Uterus (tissue), 4 donors: Measurements from ENCODE around the gene ADGRD1. TPM values are rescaled to one million over a fixed set of nuclear protein-coding genes. Genes with fewer than 3 reads are reported as not detected.

Experiments used
- DNase-seq, 2 donors: peaks; one replicate each; pipeline ENCODE4 v3.0.0-alpha.2; 2019 to 2020
- H3K27ac ChIP-seq, 2 donors: fragments of 200-600 bp; sonication (generic); 1 replicate in 1 of 2; 2 replicates in 1 of 2; pipeline ENCODE4 v1.5.1; 2016 to 2018
- H3K27me3 ChIP-seq, 2 donors: fragments of 200-600 bp; sonication (generic); one replicate each; pipeline ENCODE4 v1.5.1; 2018 to 2019; ENCODE audit warnings: control low read depth in 1 of 2
- H3K36me3 ChIP-seq, 2 donors: fragments of 200-600 bp; sonication (generic); one replicate each; pipeline ENCODE4 v1.5.1; 2019; ENCODE audit warnings: control low read depth in 1 of 2
- H3K4me1 ChIP-seq, 2 donors: fragments of 200-600 bp; sonication (generic); one replicate each; pipeline ENCODE4 v1.5.1; 2018 to 2019; ENCODE audit warnings: control low read depth in 1 of 2
- H3K4me3 ChIP-seq, 2 donors: fragments of 200-600 bp; sonication (generic); 1 replicate in 1 of 2; 2 replicates in 1 of 2; pipeline ENCODE4 v1.5.1; 2018 to 2019; ENCODE audit warnings: mild to moderate bottlenecking in 1 of 2
- H3K9me3 ChIP-seq, 2 donors: fragments of 200-600 bp; sonication (generic); one replicate each; pipeline ENCODE4 v1.5.1; 2019; ENCODE audit warnings: control low read depth in 1 of 2
- CTCF ChIP-seq, 4 experiments: fragments of 200-600 bp in 2 of 4; fragments of 450-650 bp in 2 of 4; sonication (generic) in 2 of 4; IDR thresholded peaks; one replicate each; pipeline ENCODE4 v1.5.1; 2016 to 2019; ENCODE audit warnings: antibody characterized with exemption in 4 of 4, mild to moderate bottlenecking in 2 of 4, moderate library complexity in 1 of 4
- POLR2A ChIP-seq, 2 donors: fragments of 450-650 bp; IDR thresholded peaks; one replicate each; pipeline ENCODE4 v1.6.1; 2016; ENCODE audit warnings: antibody characterized with exemption in 2 of 2, mild to moderate bottlenecking in 1 of 2, moderate library complexity in 1 of 2
- intact Hi-C: fragments of 100-400 bp; cut with DNase I; formaldehyde crosslinking; loops from one replicate; pipeline ENCODE4 v1.15.1; 2023; ENCODE audit warnings: low total_unique reads
- total RNA-seq, 4 donors: library from RNA; depleted of rRNA in 3 of 4; stranded (reverse); fragments of >200 nt in 3 of 4; gene quantifications; one replicate each; pipeline versions ENCODE4 v1.1.0 to v1.2.4, GENCODE V29; 2014 to 2023
- donor health status: DM: yes; HTN: yes; CAD: no.

The ADGRD1 gene
- total RNA-seq, 4 donors from 2014 or later = 13.5 to 89.9 (median 33.7) TPM

DNA sequence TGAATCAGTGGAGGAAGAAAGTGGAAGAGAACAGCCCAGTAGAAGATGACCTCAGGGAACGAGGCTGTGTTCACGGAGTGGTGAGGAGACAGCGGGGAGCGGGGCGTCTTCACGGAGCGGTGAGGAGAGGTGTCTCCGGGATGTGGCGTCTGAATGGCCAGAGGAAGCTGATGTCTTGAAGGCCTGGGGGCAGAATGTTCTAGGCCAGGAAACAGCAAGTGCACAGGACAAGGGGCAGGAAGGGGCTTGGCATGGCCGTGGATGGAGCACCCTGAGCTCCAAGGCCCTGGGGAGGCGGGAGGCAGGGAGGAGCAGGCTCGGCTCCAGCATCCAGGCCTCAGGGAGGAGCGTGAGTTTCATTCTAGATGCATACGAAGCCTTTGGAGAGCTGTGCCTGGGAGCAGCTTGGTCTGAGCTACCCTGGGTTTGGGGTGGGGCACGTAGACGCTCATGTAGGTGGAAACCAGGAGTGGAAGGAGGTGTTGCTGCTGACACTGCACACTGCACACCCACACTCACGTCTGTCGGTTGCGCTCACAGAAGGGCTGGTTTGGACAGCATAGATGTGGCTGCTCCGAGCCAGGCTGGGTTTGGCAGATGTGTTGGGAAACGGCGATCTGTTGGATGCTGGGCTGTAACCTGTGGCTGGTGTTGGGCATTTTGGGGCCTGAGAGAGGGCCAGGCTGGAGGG is 131.6 kb downstream of the ADGRD1 start:
- no peaks in the 10 kb centered on the region for H3K9me3 ChIP-seq
- TF ChIP-seq POLR2A (IDR thresholded peaks at IDR 0.05) (no peak), CTCF (IDR thresholded peaks at IDR 0.05) (no peak)
- intact Hi-C loops = no loop called here
- H3K36me3 ChIP-seq = no peaks in the 10 kb centered on the region
- no peaks in the 10 kb centered on the region for H3K4me1 ChIP-seq
- no peaks in the 10 kb centered on the region for H3K27me3 ChIP-seq
- no peak overlapping the region for H3K27ac ChIP-seq
- H3K4me3 ChIP-seq = no peak overlapping the region
- no peak for DNase-seq

- H3K9me3 ChIP-seq = no peaks in the 10 kb centered on the region
- H3K36me3 ChIP-seq = no peaks in the 10 kb centered on the region
- H3K27ac ChIP-seq = no peak overlapping the region
- no peaks in the 10 kb centered on the region for H3K27me3 ChIP-seq
- no peak overlapping the region for H3K4me3 ChIP-seq
- no peaks in the 10 kb centered on the region for H3K4me1 ChIP-seq
- TF ChIP-seq CTCF (IDR thresholded peaks at IDR 0.05) = no peak
- TF ChIP-seq POLR2A (IDR thresholded peaks at IDR 0.05) = no peak
- peak in 1 of 2 donors; percentile 7 for DNase-seq
- intact Hi-C loops = no loop called here
These were observed 132.3 kb downstream of the ADGRD1 start for GRCh38 chr12:131085816-131086591.

DNA sequence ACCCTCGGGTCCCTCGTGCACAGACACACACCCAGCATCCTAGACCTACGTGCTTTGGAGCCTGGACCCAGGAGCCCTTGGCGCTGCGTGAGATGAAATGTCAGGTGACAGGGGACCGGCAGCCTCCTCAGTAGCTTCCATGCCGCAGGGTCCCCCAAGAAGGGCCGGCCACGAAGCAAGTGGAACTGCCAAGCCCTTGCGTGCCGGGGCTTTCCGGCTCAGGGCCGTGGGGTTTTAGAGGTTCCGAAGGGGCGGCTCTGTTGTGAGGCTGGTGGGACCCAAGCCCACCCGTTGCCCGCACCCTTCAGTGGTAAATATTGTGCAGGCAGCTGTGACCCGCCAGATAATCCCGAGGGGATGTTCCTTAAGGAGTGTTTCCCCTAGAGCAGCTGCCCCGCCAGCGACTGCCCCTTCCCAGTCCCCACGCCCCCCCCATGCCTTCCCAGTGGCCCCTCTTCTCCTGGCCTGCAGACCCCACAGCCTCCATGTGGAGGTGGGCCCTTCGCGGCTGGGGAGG is 133.7 kb downstream of the ADGRD1 start:
- no peaks in the 10 kb centered on the region for H3K27me3 ChIP-seq
- H3K4me1 ChIP-seq = no peaks in the 10 kb centered on the region
- H3K36me3 ChIP-seq = no peaks in the 10 kb centered on the region
- peak; percentile 10 for DNase-seq
- intact Hi-C loops = no loop called here
- H3K9me3 ChIP-seq = no peaks in the 10 kb centered on the region
- no peak overlapping the region for H3K4me3 ChIP-seq
- no peak overlapping the region for H3K27ac ChIP-seq
- TF ChIP-seq POLR2A (IDR thresholded peaks at IDR 0.05) (no peak), CTCF (IDR thresholded peaks at IDR 0.05) (no peak)

DNA sequence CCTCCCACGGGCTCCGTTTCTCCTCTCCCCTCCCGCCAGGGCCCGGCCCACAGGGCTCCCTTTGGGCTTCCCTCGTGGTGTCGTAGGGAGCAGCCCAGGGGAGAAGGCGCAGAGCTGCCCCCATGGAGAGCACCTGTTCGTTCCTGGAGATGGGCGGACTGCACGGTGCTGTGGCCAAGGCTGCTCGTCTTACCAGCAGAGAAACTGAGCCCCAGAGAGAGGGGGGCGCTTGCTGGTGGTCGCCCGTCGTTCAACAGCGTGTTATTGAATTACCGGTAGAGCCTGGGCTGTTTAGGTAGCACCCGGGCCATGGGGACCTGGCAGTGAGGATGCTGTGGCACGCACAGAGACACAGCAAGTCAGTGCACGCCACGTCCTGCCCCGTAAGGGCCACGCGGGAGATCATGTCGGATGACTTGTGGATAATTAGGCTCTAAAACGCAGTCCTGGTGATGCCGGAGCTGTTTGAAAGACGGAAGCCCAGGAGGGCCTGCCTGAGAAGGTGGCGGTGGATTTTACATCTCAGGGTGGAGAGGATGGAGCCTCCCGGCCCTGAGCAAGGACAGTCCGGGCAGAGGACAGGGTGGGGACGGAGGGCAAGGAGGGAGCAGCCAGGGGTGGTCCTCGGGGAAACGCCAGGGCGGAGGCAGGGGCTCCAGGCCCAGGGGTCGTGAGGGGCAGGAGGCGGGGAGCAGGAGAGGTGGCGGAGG is 134.4 kb downstream of the ADGRD1 start:
- intact Hi-C loops = no loop called here
- no peak overlapping the region for H3K27ac ChIP-seq
- peak; percentile 11 to 12 for DNase-seq
- H3K9me3 ChIP-seq = no peaks in the 10 kb centered on the region
- TF ChIP-seq CTCF (IDR thresholded peaks at IDR 0.05) (no peak), POLR2A (IDR thresholded peaks at IDR 0.05) (no peak)
- H3K4me3 ChIP-seq = no peak overlapping the region
- H3K36me3 ChIP-seq = no peaks in the 10 kb centered on the region
- H3K27me3 ChIP-seq = no peaks in the 10 kb centered on the region
- no peaks in the 10 kb centered on the region for H3K4me1 ChIP-seq
